Esophagus (tissue), 2 donors: ENCODE results near the gene BAIAP3. TPM values are rescaled to one million over a fixed set of nuclear protein-coding genes. Genes with fewer than 3 reads are reported as not detected.

Experiments
- H3K27ac ChIP-seq, 2 donors: one replicate each; pipeline ENCODE4 v1.5.1; 2013; ENCODE audit warnings: low read depth in 2 of 2, mild to moderate bottlenecking in 2 of 2, inconsistent platforms in 1 of 2, low read length in 1 of 2, moderate library complexity in 1 of 2
- H3K27me3 ChIP-seq, 2 donors: one replicate each; pipeline ENCODE4 v1.6.1; 2013; ENCODE audit warnings: low read length in 2 of 2, control low read depth in 1 of 2, mild to moderate bottlenecking in 1 of 2; ENCODE audit not compliant: insufficient read depth in 2 of 2, control insufficient read depth in 1 of 2
- H3K36me3 ChIP-seq, 2 donors: one replicate each; pipeline ENCODE4 v1.6.1; 2013; ENCODE audit warnings: low read length in 1 of 2; ENCODE audit not compliant: control insufficient read depth in 2 of 2, insufficient read depth in 2 of 2
- H3K4me1 ChIP-seq, 2 donors: one replicate each; pipeline ENCODE4 v1.6.1; 2013; ENCODE audit warnings: low read length in 1 of 2; ENCODE audit not compliant: control insufficient read depth in 2 of 2, insufficient read depth in 2 of 2
- H3K4me3 ChIP-seq, 2 donors: one replicate each; pipeline ENCODE4 v1.5.1; 2013; ENCODE audit warnings: low read length in 2 of 2, mild to moderate bottlenecking in 2 of 2, low read depth in 1 of 2, moderate library complexity in 1 of 2
- H3K9me3 ChIP-seq, 2 donors: one replicate each; pipeline ENCODE4 v1.6.1; 2013; ENCODE audit warnings: mild to moderate bottlenecking in 2 of 2, low read depth in 1 of 2, low read length in 1 of 2, moderate library complexity in 1 of 2; ENCODE audit not compliant: control insufficient read depth in 2 of 2, insufficient read depth in 1 of 2
- WGBS, 2 donors: extraction: QIAGEN DNeasy Blood & Tissue Kit; methylation state at CpG; one replicate each; pipeline ENCODE4 v1.1.7; 2013; 5-methylcytosine and 5-hydroxymethylcytosine counted together
- polyA plus RNA-seq, 2 donors: library from polyadenylated mRNA; stranded (reverse); fragments of 200-250 nt; gene quantifications; one replicate each; pipeline ENCODE4 v1.2.3, GENCODE V29; 2013
- donor health status: healthy with polysubstance abuse.
- donor health status: Bipolar disorder and iron deficiency.

The BAIAP3 gene
- polyA plus RNA-seq, 2 donors: 1.2 to 2.7 TPM

GRCh38 chr16:1315081-1316032 lies 18.1 kb upstream of the BAIAP3 start:
- Histone ChIP-seq H3K27me3 (no peaks in the 10 kb centered on the region), H3K9me3 (no peaks in the 10 kb centered on the region), H3K4me1 (peaks cover 12 to 21% of the 10 kb centered on the region in 2 donors), H3K27ac (no peak overlapping the region), H3K36me3 (peaks cover 20 to 74% of the 10 kb centered on the region in 2 donors), H3K4me3 (no peak overlapping the region)
- WGBS, 2 donors: 82 to 84% methylated on average over 45 to 46 of the region's 46 CpGs

DNA sequence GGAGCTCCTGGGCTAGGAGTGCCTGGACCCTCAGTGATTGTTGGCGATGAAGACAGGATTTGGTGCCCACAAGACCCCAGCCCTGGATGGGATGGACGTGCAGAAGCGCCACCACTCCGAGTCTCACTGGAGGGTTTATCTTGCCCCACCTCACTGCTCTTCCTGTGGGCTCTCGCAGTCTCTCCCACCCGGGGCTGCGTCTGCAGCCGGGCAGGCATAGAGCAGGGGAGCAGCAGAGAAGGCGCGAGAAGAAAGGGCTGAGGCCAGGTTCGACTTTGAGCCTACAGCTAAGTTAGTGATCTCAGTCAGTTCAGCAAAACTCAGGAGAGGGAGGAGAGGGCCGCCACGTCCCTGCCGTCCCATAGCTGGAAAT lies 17.4 kb upstream of the BAIAP3 start:
- Histone ChIP-seq H3K27ac (no peak overlapping the region), H3K4me3 (no peak overlapping the region), H3K27me3 (no peaks in the 10 kb centered on the region), H3K36me3 (peaks cover 23 to 81% of the 10 kb centered on the region in 2 donors), H3K4me1 (peaks cover 12 to 17% of the 10 kb centered on the region in 2 donors), H3K9me3 (no peaks in the 10 kb centered on the region)
- WGBS, 2 donors: 89 to 92% methylated on average over 14 of the region's 14 CpGs

DNA sequence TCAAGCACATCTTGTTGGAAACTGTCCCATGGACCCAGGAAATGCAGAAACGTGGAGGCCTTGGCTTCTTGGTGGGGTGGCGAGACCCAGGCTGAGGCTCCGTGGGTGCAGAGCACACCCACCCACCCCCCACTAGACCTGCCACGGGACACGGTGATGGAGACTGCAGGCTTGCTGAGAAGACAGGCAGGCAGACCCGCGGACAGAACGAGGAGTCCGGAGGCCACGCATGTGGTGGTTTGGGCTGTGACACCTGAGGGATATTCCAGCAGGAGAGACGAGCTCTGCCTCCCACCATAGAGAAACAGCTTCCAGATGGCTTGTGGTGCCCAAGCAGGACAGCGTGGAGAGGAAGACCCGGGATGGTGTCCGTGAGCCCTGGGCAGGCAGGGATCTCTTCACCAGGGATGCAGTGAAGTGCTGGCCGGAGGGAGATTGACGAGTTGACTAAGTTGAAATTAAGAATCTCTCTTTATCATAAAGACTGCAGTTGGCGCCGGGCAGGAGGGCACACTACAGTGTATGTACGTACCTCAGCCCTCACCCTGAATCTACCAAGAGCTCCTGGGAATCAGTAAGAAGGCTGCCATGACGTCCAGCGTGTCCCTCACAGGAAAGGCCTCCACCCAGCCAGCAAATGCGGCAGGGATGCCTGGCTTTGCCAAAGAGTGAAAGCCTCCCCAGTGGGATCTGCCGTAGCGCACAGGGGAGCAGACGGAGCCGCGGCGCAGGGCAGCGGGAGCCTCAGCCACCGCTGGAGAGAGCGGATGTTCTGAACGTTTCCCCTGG lies 15.8 kb upstream of the BAIAP3 start:
- Histone ChIP-seq H3K27ac (no peak overlapping the region), H3K4me3 (no peak overlapping the region), H3K4me1 (peaks cover 0 to 3% of the 10 kb centered on the region in 2 donors), H3K27me3 (no peaks in the 10 kb centered on the region), H3K36me3 (peaks cover 24 to 85% of the 10 kb centered on the region in 2 donors), H3K9me3 (peaks cover 0 to 3% of the 10 kb centered on the region in 2 donors)
- 90% methylated on average over 32 of the region's 32 CpGs for WGBS, 2 donors

- no peak overlapping the region for H3K4me3 ChIP-seq
- H3K4me1 ChIP-seq: peaks cover 0 to under 1% of the 10 kb centered on the region in 2 donors
- 75 to 80% methylated on average over 9 of the region's 9 CpGs for WGBS, 2 donors
- peaks cover 0 to 3% of the 10 kb centered on the region in 2 donors for H3K9me3 ChIP-seq
- H3K27ac ChIP-seq: no peak overlapping the region
- H3K27me3 ChIP-seq: no peaks in the 10 kb centered on the region
- peaks cover 24 to 81% of the 10 kb centered on the region in 2 donors for H3K36me3 ChIP-seq
These were observed 15.2 kb upstream of the BAIAP3 start for GRCh38 chr16:1318268-1318545.

DNA sequence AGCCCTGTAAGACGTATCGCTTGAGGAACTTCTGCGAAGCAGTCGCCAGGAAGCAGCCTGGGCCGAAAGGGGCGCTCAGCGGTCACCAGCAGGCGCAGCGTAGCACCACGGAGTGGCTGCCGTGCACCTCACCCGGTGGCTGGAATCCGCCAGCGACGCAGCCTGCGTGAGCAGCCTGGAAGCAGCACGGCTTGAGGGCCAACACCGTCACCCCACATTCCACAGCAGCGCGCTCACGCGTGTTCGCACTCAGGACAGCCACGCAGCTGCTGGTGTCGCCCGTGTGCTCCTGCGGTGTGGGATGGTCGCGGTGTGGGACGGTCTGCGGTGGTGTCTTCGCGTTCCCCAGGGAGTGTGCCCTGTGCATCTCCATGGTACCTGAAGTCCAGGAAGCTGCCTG lies 14.4 kb upstream of the BAIAP3 start:
- WGBS, 2 donors: 93 to 94% methylated on average over 31 to 33 of the region's 33 CpGs
- H3K4me3 ChIP-seq: no peak overlapping the region
- peaks cover 19 to 84% of the 10 kb centered on the region in 2 donors for H3K36me3 ChIP-seq
- peaks cover 0 to 3% of the 10 kb centered on the region in 2 donors for H3K9me3 ChIP-seq
- no peak overlapping the region for H3K27ac ChIP-seq
- no peaks in the 10 kb centered on the region for H3K27me3 ChIP-seq
- H3K4me1 ChIP-seq: peaks cover 0 to 2% of the 10 kb centered on the region in 2 donors

DNA sequence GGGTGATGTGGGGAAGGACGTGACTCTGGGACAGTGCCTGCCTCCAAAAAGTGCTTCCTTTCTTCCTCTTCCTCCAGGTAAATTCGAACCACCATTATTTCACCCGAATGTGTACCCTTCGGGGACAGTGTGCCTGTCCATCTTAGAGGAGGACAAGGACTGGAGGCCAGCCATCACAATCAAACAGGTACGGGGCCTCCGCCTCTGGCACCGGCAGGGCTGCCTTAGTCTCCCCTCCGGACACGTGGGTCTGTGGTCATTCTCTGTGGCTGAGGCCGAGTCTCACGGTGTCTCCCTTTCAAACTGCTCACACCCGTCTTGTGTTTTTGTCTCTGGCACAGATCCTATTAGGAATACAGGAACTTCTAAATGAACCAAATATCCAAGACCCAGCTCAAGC lies 13.3 kb upstream of the BAIAP3 start:
- H3K27me3 ChIP-seq: no peaks in the 10 kb centered on the region
- no peak overlapping the region for H3K27ac ChIP-seq
- H3K4me3 ChIP-seq: no peak overlapping the region
- WGBS, 2 donors: 84 to 86% methylated on average over 12 of the region's 12 CpGs
- peaks cover 0 to 3% of the 10 kb centered on the region in 2 donors for H3K9me3 ChIP-seq
- H3K4me1 ChIP-seq: peaks cover 0 to 2% of the 10 kb centered on the region in 2 donors
- peaks cover 14 to 82% of the 10 kb centered on the region in 2 donors for H3K36me3 ChIP-seq

- H3K27me3 ChIP-seq: no peaks in the 10 kb centered on the region
- peaks cover 0 to 3% of the 10 kb centered on the region in 2 donors for H3K9me3 ChIP-seq
- H3K4me1 ChIP-seq: peaks cover 0 to 2% of the 10 kb centered on the region in 2 donors
- H3K27ac ChIP-seq: no peak overlapping the region
- no peak overlapping the region for H3K4me3 ChIP-seq
- 86 to 90% methylated on average over 19 to 22 of the region's 22 CpGs for WGBS, 2 donors
- peaks cover 16 to 75% of the 10 kb centered on the region in 2 donors for H3K36me3 ChIP-seq
These were observed 12.7 kb upstream of the BAIAP3 start for GRCh38 chr16:1320658-1321240.

DNA sequence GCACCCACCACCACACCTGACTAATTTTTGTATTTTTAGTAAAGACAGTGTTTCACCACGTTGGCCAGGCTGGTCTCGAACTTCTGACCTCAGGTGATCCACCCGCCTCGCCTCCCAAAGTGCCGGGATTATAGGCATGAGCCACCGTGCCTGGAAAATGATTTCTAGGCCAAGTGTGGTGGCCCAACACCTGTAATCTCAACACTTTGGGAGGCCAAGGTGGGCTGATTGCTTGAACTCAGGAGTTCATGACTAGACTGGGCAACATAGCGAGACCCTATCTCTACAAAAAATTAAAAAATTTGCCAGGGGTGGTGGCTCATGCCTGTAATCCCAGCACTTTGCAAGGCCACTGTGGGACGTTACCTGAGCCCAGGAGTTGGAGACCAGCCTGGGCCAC lies 11.0 kb upstream of the BAIAP3 start:
- Histone ChIP-seq H3K9me3 (peaks cover 0 to 3% of the 10 kb centered on the region in 2 donors), H3K4me3 (no peak overlapping the region), H3K4me1 (peaks cover 0 to 2% of the 10 kb centered on the region in 2 donors), H3K27me3 (no peaks in the 10 kb centered on the region), H3K27ac (no peak overlapping the region), H3K36me3 (peaks cover 16 to 61% of the 10 kb centered on the region in 2 donors)
- 95 to 97% methylated on average over 8 of the region's 8 CpGs for WGBS, 2 donors
